Stimulated activated CD4-positive, alpha-beta T cell treated with anti-CD3 and anti-CD28 coated beads, TNF-alpha, amount 100 ng/mL, for 48 hours (primary cell): ENCODE measurements around the gene CHRFAM7A.
"Not testable (repeated sequence)": the region's sequence is repeated elsewhere in the genome, so short reads cannot be mapped to it uniquely, and the experiment has no call there.

Experiments
- DNase-seq, 3 donors: peaks; one replicate each; pipeline ENCODE4 v3.0.0-alpha.2; 2020; ENCODE audit warnings: low read depth in 3 of 3

Gene CHRFAM7A

DNA sequence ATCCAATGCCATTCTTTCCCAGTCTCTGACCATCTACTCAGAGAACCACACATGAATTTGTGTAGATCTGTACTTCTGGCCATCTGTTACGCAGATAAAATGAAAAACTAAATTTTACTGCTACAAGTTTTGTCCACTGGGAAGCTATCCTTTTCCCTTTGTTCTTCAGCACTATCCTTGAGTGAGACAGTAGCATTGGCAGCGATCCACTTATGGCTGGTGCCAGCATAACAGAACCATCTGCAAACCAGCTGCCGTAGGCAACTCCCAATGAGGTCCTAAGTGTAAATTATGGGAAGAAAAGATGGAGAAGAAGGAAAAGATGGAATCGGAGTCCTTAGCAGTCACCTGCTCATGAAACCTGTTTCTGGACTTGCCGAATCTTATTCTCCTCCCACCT is 72.3 kb downstream of the CHRFAM7A start:
- DNase-seq, result not testable (repeated sequence)

DNA sequence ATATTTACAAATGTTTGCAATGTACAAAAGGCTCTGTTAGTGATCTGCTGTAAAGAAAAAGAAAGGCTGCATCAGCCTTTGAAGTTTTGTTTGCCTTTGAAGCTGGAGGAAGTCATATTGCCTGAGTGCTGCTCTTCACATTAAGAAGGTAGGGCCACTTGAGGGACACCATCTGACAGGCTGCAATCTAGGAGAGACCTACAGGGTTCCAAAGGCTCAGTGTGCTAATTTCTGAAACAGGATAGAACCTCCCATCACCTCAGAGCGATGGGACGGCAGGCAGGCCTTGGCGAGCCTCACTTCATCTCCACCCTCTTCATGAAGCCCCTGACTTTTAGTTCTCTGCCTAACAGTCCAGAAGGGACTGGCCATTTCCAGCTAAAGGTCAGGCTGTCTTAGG is 77.6 kb downstream of the CHRFAM7A start:
- DNase-seq, result not testable (repeated sequence)

DNA sequence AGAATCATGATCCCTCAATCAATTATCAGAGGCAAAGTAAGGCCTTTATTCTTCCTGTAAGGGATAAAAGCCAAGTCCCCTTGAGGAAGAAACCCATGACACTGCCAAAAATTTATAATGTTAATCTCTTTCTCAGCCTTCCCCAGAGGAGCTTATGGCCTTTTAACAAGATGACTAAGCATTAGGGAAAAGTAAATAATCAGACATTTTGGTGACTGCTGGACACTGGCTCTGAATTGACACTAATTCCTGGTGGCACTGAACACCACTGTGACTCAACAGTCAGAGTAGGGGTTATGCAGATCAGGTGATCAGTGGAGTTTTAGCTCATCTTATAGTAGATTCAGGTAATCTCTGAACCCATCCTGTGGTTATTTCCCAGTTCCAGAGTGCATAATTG is 82.8 kb downstream of the CHRFAM7A start:
- DNase-seq, result not testable (repeated sequence)
